Hippocampal formation (tissue), 2 donors: Measurements from ENCODE around the gene PKP3.
"Not testable (repeated sequence)": the region's sequence is repeated elsewhere in the genome, so short reads cannot be mapped to it uniquely, and the experiment has no call there.

Experiments used
- DNase-seq, 2 donors: peaks; one replicate each; lab custom pipeline; 2025; lab: John Stamatoyannopoulos, UW

PKP3 gene

GRCh38 chr11:412641-413119 lies 18.7 kb downstream of the PKP3 start:
- DNase-seq, result no peak

DNA sequence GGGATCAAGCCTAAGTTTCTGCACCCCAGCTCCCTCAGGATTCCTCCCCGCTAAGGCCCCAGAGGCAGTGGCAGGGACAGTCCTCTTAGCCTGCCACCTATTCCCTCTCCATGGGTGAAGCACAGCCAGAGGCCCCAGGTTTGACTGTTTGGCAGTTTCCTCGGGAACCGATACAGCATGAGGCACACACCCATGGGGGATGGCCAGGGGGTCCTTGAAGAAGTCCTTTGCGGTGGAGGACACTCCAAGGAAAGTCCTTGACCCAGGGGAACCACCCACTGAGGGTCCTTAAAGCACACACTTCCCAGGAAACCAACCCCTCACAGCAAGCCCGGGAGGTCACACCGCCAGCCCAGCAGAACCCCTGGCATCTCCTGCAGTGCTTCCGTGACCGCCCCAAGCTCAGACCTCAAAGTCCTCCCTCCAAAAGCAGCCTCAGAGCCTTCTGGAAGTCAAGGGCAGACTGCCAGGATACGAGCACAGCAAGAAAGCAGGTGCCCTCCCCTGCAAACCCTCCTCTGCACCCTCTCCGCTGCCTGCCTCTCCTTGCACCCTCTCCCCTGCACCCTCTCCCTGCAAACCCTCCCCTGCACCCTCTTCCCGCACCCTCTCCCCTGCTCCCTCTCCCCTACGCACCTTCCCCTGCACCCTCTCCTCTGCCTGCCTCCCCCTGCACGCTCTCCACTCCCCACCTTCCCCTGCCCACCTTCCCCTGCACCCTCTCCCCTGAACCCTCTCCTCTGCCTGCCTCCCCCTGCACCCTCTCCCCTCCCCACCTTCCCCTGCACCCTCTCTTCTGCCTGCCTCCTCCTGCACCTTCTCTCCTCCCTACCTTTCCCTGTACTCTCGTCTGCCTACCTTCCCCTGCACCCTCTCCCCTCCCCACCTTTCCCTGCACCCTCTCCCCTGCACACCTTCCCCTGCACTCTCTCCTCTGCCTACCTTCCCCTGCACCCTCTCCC lies 19.4 kb downstream of the PKP3 start:
- no peak for DNase-seq

GRCh38 chr11:414318-414857 lies 20.4 kb downstream of the PKP3 start:
- DNase-seq, result no peak

DNA sequence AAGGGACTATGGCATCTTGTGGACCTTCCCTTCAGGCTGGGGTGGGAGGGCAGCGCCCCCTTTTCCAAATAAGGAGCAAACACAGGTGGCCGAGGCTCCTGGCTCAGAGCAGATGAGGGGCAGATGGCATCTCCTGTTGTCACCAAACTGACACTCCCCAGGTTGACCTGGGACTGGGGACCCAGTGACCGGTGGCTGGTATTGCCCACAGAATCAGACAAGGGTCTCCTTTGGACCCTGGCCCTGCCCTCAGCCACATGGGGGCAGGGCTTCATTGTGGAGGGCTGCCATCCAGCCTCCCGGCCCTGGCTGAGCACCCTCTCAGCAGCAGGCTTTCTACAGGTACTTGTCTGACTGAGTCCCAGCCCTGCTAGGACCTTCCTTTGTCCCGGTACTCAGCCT lies 21.6 kb downstream of the PKP3 start:
- no peak for DNase-seq

DNA sequence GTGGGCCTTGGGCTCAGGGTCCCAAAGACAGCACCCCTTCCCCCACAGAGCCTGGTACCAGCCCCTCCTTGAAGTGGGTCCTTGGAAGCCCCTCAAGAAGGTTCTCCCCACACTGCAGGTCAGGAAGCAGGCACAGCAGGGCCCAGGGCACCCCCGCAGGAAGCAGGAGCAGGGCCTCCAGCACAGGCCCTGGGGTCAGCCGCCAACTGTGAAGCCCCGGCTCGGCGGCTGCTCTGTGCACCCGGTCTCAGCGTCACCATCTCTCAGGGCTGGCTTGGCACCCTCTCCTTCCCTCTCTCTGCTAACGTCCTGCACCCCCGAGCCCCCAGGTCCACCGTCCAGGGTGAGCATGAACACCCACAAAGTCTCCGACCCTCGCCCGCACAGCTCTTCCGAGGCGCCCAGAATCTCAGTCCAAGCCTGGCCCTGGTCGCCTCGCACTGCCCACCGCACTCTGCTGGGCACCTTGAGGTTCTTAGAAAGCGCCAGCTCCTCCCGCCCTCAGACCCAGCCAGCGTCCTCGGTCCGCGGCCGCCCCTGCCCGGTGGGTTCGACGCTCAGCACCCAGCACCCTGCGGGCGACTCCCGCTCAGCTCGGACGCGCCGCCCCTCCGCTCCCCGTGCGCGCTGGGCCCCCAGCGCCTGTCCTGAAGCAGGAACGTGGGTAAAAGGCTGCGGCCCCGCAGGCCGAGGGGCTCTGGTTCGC lies 22.2 kb downstream of the PKP3 start:
- no peak for DNase-seq

DNA sequence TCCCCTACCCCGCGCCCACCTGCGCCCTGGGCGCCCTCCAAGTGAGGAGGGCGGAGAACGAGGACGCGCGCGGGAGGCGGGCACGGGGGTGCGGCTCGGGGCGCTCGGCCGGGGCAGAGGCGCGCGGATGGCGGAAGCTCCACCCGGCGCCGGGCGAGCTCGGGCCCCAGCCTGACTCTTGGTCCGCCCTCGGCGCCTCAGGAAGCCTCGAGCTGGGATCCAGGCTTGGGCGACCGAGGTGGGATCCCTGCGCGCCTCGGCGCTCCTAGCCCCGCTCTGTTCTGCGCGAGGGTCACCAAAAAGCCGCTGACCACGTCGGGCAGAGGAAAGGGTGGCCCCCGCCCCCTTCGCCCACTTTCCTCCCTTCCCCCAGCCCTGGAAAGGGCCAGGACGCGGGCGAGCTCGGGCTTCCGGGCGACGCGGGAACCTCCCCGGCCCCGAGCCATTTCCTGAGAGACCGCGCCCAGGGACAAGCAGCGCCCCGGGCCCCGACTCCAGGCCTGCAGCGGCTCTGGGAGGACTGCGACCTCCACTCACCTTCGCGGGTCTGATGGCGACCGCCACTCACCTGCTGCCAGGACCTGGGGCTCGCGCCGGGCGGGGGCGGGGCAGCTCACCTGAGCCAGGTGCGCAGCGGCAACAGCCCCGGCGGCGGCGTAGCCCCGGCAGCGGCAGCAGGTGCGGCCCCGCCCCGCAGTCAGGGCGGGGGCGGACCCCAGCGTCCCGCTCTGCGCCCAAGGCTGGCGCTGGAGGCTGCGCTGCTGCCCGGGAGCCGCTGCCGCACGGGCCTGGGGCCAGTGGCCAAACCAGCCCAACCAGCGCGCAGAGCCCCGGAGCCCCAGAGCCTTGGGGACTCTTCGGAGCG lies 23.0 kb downstream of the PKP3 start:
- DNase-seq, result no peak

- DNase-seq, result no peak
These were observed 23.8 kb downstream of the PKP3 start for GRCh38 chr11:417652-418342.

GRCh38 chr11:418343-419247 lies 24.6 kb downstream of the PKP3 start:
- DNase-seq, result no peak

- no peak for DNase-seq
These were observed 25.4 kb downstream of the PKP3 start for GRCh38 chr11:419248-420005.

- DNase-seq, result no peak
These were observed 26.3 kb downstream of the PKP3 start for GRCh38 chr11:420054-420910.

GRCh38 chr11:420911-421321 lies 26.9 kb downstream of the PKP3 start:
- DNase-seq, result no peak

DNA sequence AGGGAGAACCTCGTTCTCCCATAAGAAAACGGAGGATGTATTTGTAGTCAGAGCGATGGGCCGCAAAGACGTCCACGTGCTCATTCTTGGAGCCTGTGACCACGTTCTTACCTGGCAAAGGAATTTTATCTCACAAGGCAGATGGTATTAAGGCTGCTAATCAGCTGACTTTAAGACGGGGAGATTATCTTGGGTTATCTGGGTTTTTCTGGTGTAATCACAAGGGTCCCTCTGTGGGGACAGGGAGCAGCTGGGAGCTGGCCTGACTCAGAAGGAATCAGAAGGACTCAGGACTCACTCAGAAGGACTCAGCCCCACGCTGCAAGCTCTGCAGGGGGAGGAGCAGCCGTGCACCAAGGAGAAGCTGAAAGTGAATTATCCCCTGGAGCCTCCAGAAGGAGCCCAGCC lies 28.2 kb downstream of the PKP3 start:
- DNase-seq, result no peak

DNA sequence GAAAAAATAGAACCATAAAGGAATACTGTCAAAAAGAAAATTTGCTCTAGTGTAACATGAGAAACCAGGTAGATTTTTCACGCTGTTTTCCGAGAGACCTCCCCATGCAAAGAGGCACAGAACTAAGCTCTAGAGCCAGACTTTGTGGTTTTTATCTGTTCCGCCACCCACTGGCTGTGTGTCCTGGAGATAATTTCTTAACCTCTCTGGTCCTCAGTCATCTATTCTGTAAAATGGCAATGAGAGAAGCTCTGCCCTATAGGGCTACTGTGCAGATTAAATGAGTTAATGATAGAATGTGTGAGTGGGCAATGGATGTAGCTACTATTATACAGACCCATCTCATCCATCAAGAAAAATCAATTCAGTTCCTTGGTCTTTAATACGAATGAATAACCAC lies 30.2 kb downstream of the PKP3 start:
- DNase-seq, result no peak

GRCh38 chr11:424766-425165 lies 30.8 kb downstream of the PKP3 start:
- not testable (repeated sequence) for DNase-seq

- DNase-seq, result no peak
These were observed 31.3 kb downstream of the PKP3 start for GRCh38 chr11:425301-425700.

GRCh38 chr11:426851-427250 lies 32.8 kb downstream of the PKP3 start:
- no peak for DNase-seq

- DNase-seq, result no peak
These were observed 34.3 kb downstream of the PKP3 start for GRCh38 chr11:428295-428694.

DNA sequence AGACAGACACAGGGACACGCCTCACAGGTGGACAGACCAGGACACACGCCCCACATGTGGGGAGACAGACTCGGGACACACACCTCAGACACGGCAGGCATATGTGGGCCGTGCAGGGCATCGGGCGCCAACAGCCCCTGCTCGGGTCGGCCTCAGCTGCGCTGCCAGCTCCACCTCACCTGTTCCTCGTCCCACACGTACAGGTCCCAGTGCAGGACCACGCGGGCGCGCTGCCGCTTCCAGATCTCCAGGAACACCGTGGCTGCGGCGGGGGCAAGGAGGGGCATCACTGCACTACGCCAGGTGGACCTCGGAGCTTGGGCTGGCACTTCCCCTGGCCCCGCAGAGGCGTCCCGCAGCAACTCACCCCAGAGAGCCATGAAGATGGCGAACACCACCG lies 35.4 kb downstream of the PKP3 start:
- no peak for DNase-seq
